Measurements from ENCODE around the gene KLHL25. TPM values are rescaled to one million over a fixed set of nuclear protein-coding genes. Genes with fewer than 3 reads are reported as not detected.
A peak's percentile ranks its signal among the peaks of the same experiment; 100 is the strongest.
"Not testable (repeated sequence)": the region's sequence is repeated elsewhere in the genome, so short reads cannot be mapped to it uniquely, and the experiment has no call there.

Gene KLHL25
- total RNA-seq, 1 experiment from 2014 or later = 7.0 TPM

GRCh38 chr15:85800478-85801123 is 5.9 kb upstream of the KLHL25 start:
- TF ChIP-seq SIN3A (IDR thresholded peaks at IDR 0.05; ENCODE audit: borderline replicate concordance, insufficient read depth, low read depth, low read length) (no peak), TCF7L2 (IDR thresholded peaks at IDR 0.05; ENCODE audit: low read depth, low read length) (no peak), POLR2AphosphoS5 (IDR thresholded peaks at IDR 0.05; ENCODE audit: low read depth, low read length) (no peak), REST (IDR thresholded peaks at IDR 0.05; ENCODE audit: insufficient read depth in 1 of 2, low read depth in 2 of 2, low read length in 1 of 2) (no peak)
- TF ChIP-seq, protein P1, sequence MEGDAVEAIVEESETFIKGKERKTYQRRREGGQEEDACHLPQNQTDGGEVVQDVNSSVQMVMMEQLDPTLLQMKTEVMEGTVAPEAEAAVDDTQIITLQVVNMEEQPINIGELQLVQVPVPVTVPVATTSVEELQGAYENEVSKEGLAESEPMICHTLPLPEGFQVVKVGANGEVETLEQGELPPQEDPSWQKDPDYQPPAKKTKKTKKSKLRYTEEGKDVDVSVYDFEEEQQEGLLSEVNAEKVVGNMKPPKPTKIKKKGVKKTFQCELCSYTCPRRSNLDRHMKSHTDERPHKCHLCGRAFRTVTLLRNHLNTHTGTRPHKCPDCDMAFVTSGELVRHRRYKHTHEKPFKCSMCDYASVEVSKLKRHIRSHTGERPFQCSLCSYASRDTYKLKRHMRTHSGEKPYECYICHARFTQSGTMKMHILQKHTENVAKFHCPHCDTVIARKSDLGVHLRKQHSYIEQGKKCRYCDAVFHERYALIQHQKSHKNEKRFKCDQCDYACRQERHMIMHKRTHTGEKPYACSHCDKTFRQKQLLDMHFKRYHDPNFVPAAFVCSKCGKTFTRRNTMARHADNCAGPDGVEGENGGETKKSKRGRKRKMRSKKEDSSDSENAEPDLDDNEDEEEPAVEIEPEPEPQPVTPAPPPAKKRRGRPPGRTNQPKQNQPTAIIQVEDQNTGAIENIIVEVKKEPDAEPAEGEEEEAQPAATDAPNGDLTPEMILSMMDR (IDR thresholded peaks at IDR 0.05) = peak; percentile 52; the same call in 1 of the 2 replicates
- no peak overlapping the region for H3K27ac ChIP-seq (ENCODE audit: low read length)
- ChIA-PET CTCF (interaction anchor here (0.5 to 0.8 kb wide), 5 partner anchors 35 to 394 kb away, joined by 3 to 6 read pairs (median 4); no protein-coding TSS in a partner anchor), POLR2A (interaction anchor here (0.6 kb wide), 1 partner anchor 26 kb away, joined by 3 read pairs; no protein-coding TSS in a partner anchor)
- intact Hi-C loops (cut with micrococcal nuclease; ENCODE audit: unreplicated experiment) (no loop called here), in situ Hi-C loops (cut with HindIII; ENCODE audit: low pct_unique_long_range_greater_than_20kb, low sequenced_read_pairs) (no loop called here)
- peak; percentile 67 for DNase-seq (ENCODE audit: low read depth, low spot score)
- H3K9me3 ChIP-seq (ENCODE audit: control insufficient read depth, insufficient read depth, low read depth, low read length) = no peaks in the 10 kb centered on the region
- peak; percentile 97 for ATAC-seq
- H3K4me3 ChIP-seq (ENCODE audit: low read depth in 2 of 2, low read length in 2 of 2) = no peak overlapping the region
- no peaks in the 10 kb centered on the region for H3K27me3 ChIP-seq (ENCODE audit: control insufficient read depth, insufficient read depth, low read length)
- H3K36me3 ChIP-seq (ENCODE audit: control insufficient read depth, insufficient read depth, low read length) = no peaks in the 10 kb centered on the region
- no TSS peak for BruUV-seq (replicated peaks)
- H3K4me1 ChIP-seq (ENCODE audit: control insufficient read depth, insufficient read depth, low read length) = peaks cover 14% of the 10 kb centered on the region

- intact Hi-C loops (cut with micrococcal nuclease; ENCODE audit: unreplicated experiment); H3K36me3 ChIP-seq (ENCODE audit: control insufficient read depth, insufficient read depth, low read length); H3K27ac ChIP-seq (ENCODE audit: low read length); H3K9me3 ChIP-seq (ENCODE audit: control insufficient read depth, insufficient read depth, low read depth, low read length); BruUV-seq (replicated peaks); ATAC-seq; H3K27me3 ChIP-seq (ENCODE audit: control insufficient read depth, insufficient read depth, low read length); H3K4me3 ChIP-seq (ENCODE audit: low read depth in 2 of 2, low read length in 2 of 2); in situ Hi-C loops (cut with HindIII; ENCODE audit: low pct_unique_long_range_greater_than_20kb, low sequenced_read_pairs); DNase-seq (ENCODE audit: low read depth, low spot score): not testable (repeated sequence)
- POLR2A ChIA-PET = interaction anchor here (0.6 kb wide), 1 partner anchor 64 kb away, joined by 9 read pairs; no protein-coding TSS in a partner anchor
- H3K4me1 ChIP-seq (ENCODE audit: control insufficient read depth, insufficient read depth, low read length) = peaks cover 29% of the 10 kb centered on the region
- CTCF ChIA-PET = interaction anchor here (0.6 kb wide), 1 partner anchor 32 kb away, joined by 3 read pairs; no protein-coding TSS in a partner anchor
These were observed 1.6 kb upstream of the KLHL25 start for GRCh38 chr15:85796371-85796770.
